CD1c-positive myeloid dendritic cell (primary cell): ENCODE results near the gene SOS2.
"Not testable (repeated sequence)": the region's sequence is repeated elsewhere in the genome, so short reads cannot be mapped to it uniquely, and the experiment has no call there.

ENCODE experiments used
- DNase-seq: peaks from one replicate; pipeline ENCODE4 v3.0.0-alpha.2; 2016; ENCODE audit errors: extremely low spot score

Gene SOS2

GRCh38 chr14:50225974-50226297, 5.4 kb downstream of the SOS2 start:
- DNase-seq, result peak; percentile 31

GRCh38 chr14:50225067-50225973, 6.1 kb downstream of the SOS2 start:
- no peak for DNase-seq

GRCh38 chr14:50222055-50222613, 9.2 kb downstream of the SOS2 start:
- no peak for DNase-seq

GRCh38 chr14:50218501-50218900, 12.9 kb downstream of the SOS2 start:
- DNase-seq, result no peak

GRCh38 chr14:50215416-50215815, 16.0 kb downstream of the SOS2 start:
- DNase-seq, result no peak

- no peak for DNase-seq
These were observed 17.6 kb downstream of the SOS2 start for GRCh38 chr14:50213795-50214194.

GRCh38 chr14:50212726-50213125, 18.7 kb downstream of the SOS2 start:
- no peak for DNase-seq

GRCh38 chr14:50210074-50210473, 21.3 kb downstream of the SOS2 start:
- no peak for DNase-seq

GRCh38 chr14:50198499-50198898, 32.9 kb downstream of the SOS2 start:
- DNase-seq, result no peak

- DNase-seq, result no peak
These were observed 39.9 kb downstream of the SOS2 start for GRCh38 chr14:50191499-50191898.

- DNase-seq, result no peak
These were observed 45.3 kb downstream of the SOS2 start for GRCh38 chr14:50186107-50186506.

GRCh38 chr14:50173891-50174290, 57.5 kb downstream of the SOS2 start:
- DNase-seq, result no peak

- DNase-seq, result no peak
These were observed 59.5 kb downstream of the SOS2 start for GRCh38 chr14:50171895-50172294.

- not testable (repeated sequence) for DNase-seq
These were observed 64.0 kb downstream of the SOS2 start for GRCh38 chr14:50167381-50167780.

GRCh38 chr14:50156111-50156510, 75.3 kb downstream of the SOS2 start:
- DNase-seq, result no peak

- no peak for DNase-seq
These were observed 82.6 kb downstream of the SOS2 start for GRCh38 chr14:50148799-50149198.

- no peak for DNase-seq
These were observed 92.2 kb downstream of the SOS2 start for GRCh38 chr14:50139192-50139591.

GRCh38 chr14:50127802-50128201, 103.6 kb downstream of the SOS2 start:
- no peak for DNase-seq

GRCh38 chr14:50123062-50123461, 108.3 kb downstream of the SOS2 start:
- DNase-seq, result no peak

GRCh38 chr14:50122291-50122690, 109.1 kb downstream of the SOS2 start:
- no peak for DNase-seq

GRCh38 chr14:50121486-50121885, 109.9 kb downstream of the SOS2 start:
- no peak for DNase-seq

GRCh38 chr14:50117456-50117855, 113.9 kb downstream of the SOS2 start:
- DNase-seq, result no peak

GRCh38 chr14:50116966-50117365, 114.4 kb downstream of the SOS2 start:
- DNase-seq, result no peak
